ENCODE data around the gene SWT1. TPM values are rescaled to one million over a fixed set of nuclear protein-coding genes. Genes with fewer than 3 reads are reported as not detected.
"Not testable (repeated sequence)": the region's sequence is repeated elsewhere in the genome, so short reads cannot be mapped to it uniquely, and the experiment has no call there.

The SWT1 gene
- total RNA-seq, 1 donor from 2014 or later: 5.2 TPM

GRCh38 chr1:185157599-185158412 is 839 bp downstream of the SWT1 start:
- ATAC-seq (no peak), DNase-seq (ENCODE audit: missing footprints) (no peak)
- intact Hi-C loops (cut with DNase I): loop anchor here (2.0 to 10.0 kb wide), 4 partner anchors 113 to 401 kb away; partner anchors contain the start of genes IVNS1ABP and RNF2

DNA sequence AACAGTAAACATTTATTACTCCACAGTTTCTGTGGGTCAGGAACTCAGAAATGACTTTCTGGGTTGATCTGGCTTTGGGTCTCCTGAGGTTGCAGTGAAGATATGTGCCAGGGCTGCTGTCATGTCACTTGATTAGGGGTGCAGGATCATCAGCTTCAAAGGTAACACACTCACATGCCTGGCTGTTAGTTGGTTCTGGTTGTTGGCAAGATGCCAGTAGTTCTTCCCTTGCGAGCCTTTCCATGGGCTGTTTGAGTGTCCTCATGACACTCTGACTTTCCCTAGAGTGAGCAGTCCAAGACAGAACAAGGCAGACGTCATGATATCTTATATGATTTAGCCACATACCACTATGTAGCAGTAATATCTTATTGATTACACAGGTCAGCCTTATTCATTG is 1.8 kb downstream of the SWT1 start:
- no peak for DNase-seq (ENCODE audit: missing footprints)
- ATAC-seq: no peak
- intact Hi-C loops (cut with DNase I): loop anchor here (5.0 to 10.0 kb wide), 2 partner anchors 354 to 401 kb away; no protein-coding TSS in a partner anchor

DNA sequence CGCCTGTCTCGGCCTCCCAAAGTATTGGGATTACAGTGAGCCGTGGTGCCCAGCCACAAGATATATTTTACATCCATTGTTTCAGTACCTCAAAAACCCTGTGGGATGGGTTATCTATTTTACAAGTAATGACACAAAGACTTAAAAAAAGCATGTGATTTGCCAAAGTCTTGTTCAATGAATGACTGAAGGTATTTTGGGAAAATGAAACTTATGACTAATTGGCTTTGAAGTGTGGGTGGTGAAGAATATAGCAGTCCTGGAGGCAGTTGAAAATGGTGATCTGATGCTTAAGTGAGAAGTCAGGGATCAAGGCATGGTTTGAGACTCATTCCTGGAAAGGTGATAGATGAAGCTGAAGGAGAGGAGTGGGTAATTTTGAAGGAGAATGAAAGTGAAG is 3.0 kb downstream of the SWT1 start:
- intact Hi-C loops (cut with DNase I): loop anchor here (5.0 to 10.0 kb wide), 2 partner anchors 355 to 403 kb away; no protein-coding TSS in a partner anchor

GRCh38 chr1:185162491-185162890 is 5.5 kb downstream of the SWT1 start:
- no peak for DNase-seq (ENCODE audit: missing footprints)
- no peak for ATAC-seq
- intact Hi-C loops (cut with DNase I): no loop called here

More for the DNA sequence above, 3.0 kb downstream of the SWT1 start:
- DNase-seq (ENCODE audit: missing footprints): no peak
- no peak for ATAC-seq

GRCh38 chr1:185166106-185166505 is 9.1 kb downstream of the SWT1 start:
- intact Hi-C loops (cut with DNase I): no loop called here
- no peak for DNase-seq (ENCODE audit: missing footprints)
- no peak for ATAC-seq

DNA sequence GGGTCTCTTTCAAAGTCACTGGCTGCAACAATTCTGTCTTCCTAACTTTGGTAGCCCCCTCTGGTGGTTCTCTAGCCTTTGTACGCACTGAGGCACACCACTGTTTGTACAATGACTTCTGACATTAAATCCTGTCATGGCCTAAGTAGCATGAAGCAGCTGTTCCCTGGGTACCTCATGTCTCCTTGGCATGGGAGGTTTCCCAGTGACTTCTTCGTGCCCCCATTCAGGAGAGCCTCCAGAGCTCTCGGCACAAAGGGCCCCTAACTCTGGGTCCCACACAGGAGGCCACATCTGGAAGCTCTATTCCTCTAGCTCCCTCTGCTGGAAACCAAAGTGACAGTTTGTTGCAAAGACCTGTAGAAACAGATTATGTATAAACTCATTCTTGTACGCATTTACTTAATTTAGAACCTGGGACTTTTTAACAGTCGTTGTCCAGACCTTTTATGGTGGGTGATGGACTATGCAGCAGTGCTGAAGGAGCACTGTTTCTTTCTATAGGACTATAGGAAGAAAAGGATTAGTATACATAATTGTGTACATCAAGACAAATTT is 13.4 kb downstream of the SWT1 start:
- ATAC-seq (peak; percentile 48), DNase-seq (ENCODE audit: missing footprints) (no peak)
- intact Hi-C loops (cut with DNase I): no loop called here

DNA sequence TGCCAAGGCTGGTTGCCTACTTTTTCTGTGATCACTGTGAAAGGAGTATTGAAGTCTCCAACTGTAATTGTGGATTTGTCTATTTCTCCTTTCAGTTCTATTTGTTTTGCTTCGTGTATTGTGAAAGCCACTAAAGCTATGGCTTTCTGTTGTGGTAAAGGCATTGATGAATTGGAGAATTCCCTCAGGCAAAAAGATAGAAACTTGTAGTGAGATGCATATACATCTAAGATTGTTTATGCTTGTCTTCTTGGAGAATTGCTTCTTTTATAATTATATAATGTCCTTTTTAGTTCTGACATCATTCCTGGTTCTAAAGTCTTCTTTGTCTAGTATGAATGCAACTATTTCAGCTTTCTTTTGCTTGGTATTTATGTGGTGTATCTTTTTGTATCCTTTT is 36.8 kb downstream of the SWT1 start:
- intact Hi-C loops (cut with DNase I): no loop called here
- ATAC-seq: no peak
- no peak for DNase-seq (ENCODE audit: missing footprints)

GRCh38 chr1:185198712-185199111 is 41.7 kb downstream of the SWT1 start:
- ATAC-seq; DNase-seq (ENCODE audit: missing footprints); intact Hi-C loops (cut with DNase I): not testable (repeated sequence)

DNA sequence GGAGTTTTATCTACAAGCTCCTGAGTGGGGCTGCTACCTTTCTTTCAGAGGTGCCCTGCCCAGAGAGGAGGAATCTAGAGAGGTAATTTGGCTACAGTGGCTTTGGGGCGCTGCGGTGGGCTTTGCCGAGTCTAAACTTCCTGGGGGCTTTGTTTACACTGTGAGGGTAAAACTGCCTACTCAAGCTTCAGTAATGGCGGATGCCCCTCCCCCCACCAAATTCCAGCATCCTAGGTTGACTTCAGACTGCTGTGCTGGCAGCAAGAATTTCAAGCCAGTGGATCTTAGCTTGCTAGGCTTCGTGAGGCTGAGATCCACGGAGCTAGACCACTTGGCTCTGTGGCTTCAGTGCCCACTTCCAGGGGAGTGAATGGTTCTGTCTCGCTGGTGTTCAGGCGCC is 43.9 kb downstream of the SWT1 start:
- intact Hi-C loops (cut with DNase I): no loop called here
- DNase-seq (ENCODE audit: missing footprints) (no peak), ATAC-seq (no peak)

- intact Hi-C loops (cut with DNase I): no loop called here
- ATAC-seq: no peak
- no peak for DNase-seq (ENCODE audit: missing footprints)
Observed at GRCh38 chr1:185207170-185207569, 50.2 kb downstream of the SWT1 start.

DNA sequence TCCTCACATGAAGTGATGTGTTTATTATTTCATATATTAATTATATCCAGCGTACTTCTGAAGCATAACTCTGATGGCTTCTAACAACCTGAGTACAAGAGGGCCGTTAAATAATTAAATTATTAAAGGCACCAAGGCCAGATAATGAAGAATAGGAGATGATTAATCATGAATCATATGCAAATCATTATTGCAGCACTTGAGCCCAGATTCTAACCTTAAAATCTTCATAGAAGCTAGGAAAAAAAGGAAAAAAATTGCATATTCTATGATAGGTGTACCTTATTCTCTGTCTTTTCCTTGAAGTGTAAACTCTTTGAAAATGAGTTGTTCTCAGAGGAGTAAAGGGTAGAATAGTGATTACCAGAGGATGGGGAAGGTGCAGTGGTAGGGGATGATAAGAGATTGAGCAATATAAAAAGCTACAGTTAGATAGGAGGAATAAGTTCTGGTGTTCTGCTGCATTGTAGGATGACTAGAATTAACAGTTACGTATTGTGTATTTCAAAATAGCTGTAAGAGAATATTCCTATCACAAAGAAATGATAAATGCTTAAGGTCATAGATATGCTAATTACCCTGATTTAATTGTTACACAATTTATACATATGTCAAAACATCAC is 51.1 kb downstream of the SWT1 start:
- intact Hi-C loops (cut with DNase I): no loop called here

DNA sequence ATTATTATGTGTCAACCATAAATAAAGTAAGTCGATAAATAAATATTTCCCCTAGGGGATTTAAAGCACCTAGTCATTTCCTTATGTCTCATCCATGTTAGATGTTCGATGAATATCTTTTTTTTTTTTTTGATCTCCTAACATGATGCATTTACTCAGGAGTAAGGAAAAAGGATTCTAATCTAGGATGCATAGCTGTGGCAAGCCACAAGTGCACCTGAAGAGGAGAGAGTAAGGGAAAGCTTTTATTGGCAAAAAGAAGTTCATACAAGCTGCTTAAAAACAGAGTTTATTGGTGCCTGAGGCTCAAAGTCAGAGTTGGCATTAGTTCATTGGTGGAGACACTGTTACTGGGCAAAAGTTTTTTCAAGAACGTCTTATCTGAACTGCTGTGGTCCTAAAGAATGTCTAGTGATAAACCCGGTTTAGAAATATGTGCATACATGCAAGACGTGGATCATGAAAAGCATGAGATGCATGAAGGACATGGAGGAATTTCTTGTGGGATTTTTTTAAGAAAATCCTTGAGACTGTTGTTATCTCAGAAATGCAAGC is 51.7 kb downstream of the SWT1 start:
- DNase-seq (ENCODE audit: missing footprints): no peak
- intact Hi-C loops (cut with DNase I): no loop called here
- ATAC-seq: no peak

More for the DNA sequence above, 51.1 kb downstream of the SWT1 start:
- DNase-seq (ENCODE audit: missing footprints) (no peak), ATAC-seq (no peak)

DNA sequence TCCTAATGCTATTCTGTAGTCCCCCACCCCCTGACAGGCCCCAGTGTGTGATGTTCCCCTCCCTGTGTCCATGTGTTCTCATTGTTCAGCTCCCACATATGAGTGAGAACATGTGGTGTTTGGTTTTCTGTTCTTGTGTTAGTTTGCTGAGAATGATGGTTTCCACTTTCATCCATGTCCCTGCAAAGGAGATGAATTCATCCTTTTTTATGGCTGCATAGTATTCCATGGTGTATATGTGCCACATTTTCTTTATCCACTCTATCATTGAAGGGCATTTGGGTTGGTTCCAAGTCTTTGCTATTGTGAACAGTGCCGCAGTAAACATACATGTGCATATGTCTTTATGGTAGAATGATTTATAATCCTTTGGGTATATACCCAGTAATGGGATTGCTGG is 52.4 kb downstream of the SWT1 start:
- ATAC-seq; intact Hi-C loops (cut with DNase I); DNase-seq (ENCODE audit: missing footprints): not testable (repeated sequence)

DNA sequence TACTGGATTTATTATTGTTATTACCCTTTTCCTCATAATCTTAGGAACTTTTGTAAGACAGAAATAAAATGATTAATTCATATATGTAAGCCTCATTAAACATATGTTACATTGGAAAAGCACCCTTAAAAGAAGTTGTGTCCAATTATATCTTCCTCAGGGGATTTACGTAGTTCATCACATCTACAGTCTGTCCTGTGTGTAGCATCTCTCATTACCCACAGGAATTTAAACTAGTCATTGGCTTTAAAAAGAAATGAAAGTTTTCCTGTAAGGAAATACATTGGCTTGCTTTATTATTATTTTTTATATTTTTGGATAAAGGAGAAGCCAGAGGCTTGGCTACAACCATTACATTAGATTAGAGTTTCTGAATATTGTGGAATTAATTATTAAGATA is 56.1 kb downstream of the SWT1 start:
- no peak for ATAC-seq
- intact Hi-C loops (cut with DNase I): no loop called here
- no peak for DNase-seq (ENCODE audit: missing footprints)

- intact Hi-C loops (cut with DNase I): no loop called here
- DNase-seq (ENCODE audit: missing footprints) (no peak), ATAC-seq (no peak)
Observed at GRCh38 chr1:185215911-185216310, 58.9 kb downstream of the SWT1 start.

DNA sequence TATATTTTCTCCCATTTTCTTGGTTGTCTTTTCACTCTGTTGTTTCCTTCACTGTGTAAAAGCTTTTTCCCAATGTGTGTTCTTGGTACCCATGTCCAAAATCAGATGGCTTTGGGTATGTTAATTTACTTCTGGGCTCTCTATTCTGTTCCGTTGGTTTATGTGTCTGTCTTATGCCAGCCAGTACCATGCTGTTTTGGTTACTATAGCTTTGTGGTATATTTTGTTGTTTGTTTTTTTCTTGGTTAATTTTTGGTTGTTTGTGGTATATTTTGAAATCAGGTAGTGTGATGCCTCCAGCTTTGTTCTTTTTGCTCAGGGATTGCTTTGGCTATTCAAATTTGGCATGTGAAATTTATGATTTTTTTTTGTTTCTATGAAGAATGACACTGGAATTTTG is 67.2 kb downstream of the SWT1 start:
- intact Hi-C loops (cut with DNase I): no loop called here
- DNase-seq (ENCODE audit: missing footprints) (no peak), ATAC-seq (no peak)

- intact Hi-C loops (cut with DNase I): no loop called here
- no peak for ATAC-seq
- DNase-seq (ENCODE audit: missing footprints): no peak
Observed at GRCh38 chr1:185227161-185227560, 70.2 kb downstream of the SWT1 start.

DNA sequence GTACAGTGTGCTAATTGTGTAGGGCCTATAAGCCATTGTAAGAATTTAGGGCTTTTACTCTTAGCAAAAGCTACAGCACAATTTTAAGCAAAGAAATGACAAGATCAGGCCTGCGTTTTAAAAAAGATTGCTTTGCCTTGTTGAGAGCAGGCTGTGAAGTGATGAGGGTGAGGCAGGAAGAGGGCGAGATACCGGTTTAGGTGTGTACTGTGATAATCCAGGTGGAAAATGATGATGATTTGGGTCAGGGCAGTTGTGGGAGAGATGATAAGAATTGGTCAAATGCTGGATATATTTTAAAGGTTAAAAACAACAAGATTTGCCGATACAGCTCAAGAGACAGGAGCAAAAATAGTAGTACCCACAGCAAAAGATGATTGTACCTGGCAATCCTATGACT is 72.0 kb downstream of the SWT1 start:
- DNase-seq (ENCODE audit: missing footprints) (no peak), ATAC-seq (no peak)
- intact Hi-C loops (cut with DNase I): no loop called here

- DNase-seq (ENCODE audit: missing footprints): no peak
- intact Hi-C loops (cut with DNase I): no loop called here
- no peak for ATAC-seq
Observed at GRCh38 chr1:185229981-185230380, 73.0 kb downstream of the SWT1 start.

DNA sequence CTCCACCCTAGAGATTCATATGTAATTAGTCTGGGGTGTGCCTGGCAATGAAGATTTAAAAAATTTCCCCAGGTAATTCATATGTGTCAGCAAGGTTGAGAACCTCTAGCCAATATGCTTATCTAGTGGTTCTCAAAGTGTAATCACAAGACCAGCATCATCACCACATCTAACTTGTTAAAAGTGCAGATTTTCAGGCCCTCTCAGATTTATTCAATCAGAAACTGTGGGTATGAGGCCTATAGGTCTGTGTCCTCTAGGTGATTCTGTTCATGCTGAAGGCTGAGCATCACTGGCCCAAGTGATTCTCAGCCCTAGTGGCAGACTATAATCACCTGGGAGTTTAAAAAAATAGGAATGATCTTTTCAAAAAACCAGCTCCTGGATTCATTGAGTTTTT is 75.9 kb downstream of the SWT1 start:
- ATAC-seq: no peak
- DNase-seq (ENCODE audit: missing footprints): no peak
- intact Hi-C loops (cut with DNase I): no loop called here
